ENCODE measurements around the gene YIPF1. TPM values are rescaled to one million over a fixed set of nuclear protein-coding genes. Genes with fewer than 3 reads are reported as not detected.
"Not testable (repeated sequence)": the region's sequence is repeated elsewhere in the genome, so short reads cannot be mapped to it uniquely, and the experiment has no call there.

The YIPF1 gene
- total RNA-seq, 3 donors from 2014 or later, result 12.5 to 15.4 (median 14.7) TPM

GRCh38 chr1:53838654-53838974 is 51.0 kb downstream of the YIPF1 start:
- H3K36me3 Mint-ChIP-seq (ENCODE audit: insufficient read depth), result peaks cover 2% of the 10 kb centered on the region
- no peak for ATAC-seq
- H3K9me3 Mint-ChIP-seq, result peaks cover 6% of the 10 kb centered on the region
- peaks cover 3% of the 10 kb centered on the region for H3K27me3 Mint-ChIP-seq (ENCODE audit: low read depth)
- H3K4me3 Mint-ChIP-seq, result peak overlapping the region; percentile 99
- H3K4me1 Mint-ChIP-seq (ENCODE audit: low read depth), result peaks cover 22% of the 10 kb centered on the region
- no peak for DNase-seq

- Mint-ChIP-seq H3K4me3 (peak within 1 kb of the TSS; percentile 99), H3K4me1 (ENCODE audit: low read depth) (peaks cover 22% of the 10 kb centered on the region), H3K27me3 (ENCODE audit: low read depth) (peaks cover 3% of the 10 kb centered on the region), H3K9me3 (peaks cover 6% of the 10 kb centered on the region), H3K36me3 (ENCODE audit: insufficient read depth) (peaks cover 2% of the 10 kb centered on the region)
- ATAC-seq (peak; percentile 94 to 96), DNase-seq (peak; percentile 79)
Observed at GRCh38 chr1:53837924-53838653, 51.5 kb downstream of the YIPF1 start, which contains the start of gene NDC1. NDC1 (minus strand) TSS chr1:53838296; CDS start chr1:53838261, 35 bp downstream.

DNA sequence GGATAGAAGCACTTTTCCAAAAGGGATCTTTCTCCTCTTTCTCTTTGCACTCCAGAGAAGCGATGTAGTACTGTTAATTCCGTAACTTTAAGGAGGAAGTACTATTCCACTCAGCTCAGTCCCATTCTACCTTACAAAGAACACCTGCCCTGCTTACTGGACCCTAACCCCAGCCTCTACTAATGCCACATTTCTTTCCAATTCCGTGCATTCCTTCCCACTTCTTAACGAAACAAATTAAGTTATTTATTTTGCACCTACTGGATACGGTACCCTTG is 52.0 kb downstream of the YIPF1 start:
- DNase-seq (no peak), ATAC-seq (no peak)
- H3K4me1 Mint-ChIP-seq (ENCODE audit: low read depth), result peaks cover 22% of the 10 kb centered on the region
- H3K36me3 Mint-ChIP-seq (ENCODE audit: insufficient read depth), result peaks cover 2% of the 10 kb centered on the region
- peak overlapping the region; percentile 99 for H3K4me3 Mint-ChIP-seq
- peaks cover 3% of the 10 kb centered on the region for H3K27me3 Mint-ChIP-seq (ENCODE audit: low read depth)
- H3K9me3 Mint-ChIP-seq, result peaks cover 5% of the 10 kb centered on the region

GRCh38 chr1:53835491-53835890 is 54.1 kb downstream of the YIPF1 start:
- peak overlapping the region; percentile 72 for H3K4me3 Mint-ChIP-seq
- no peak for DNase-seq
- peaks cover 22% of the 10 kb centered on the region for H3K4me1 Mint-ChIP-seq (ENCODE audit: low read depth)
- no peaks in the 10 kb centered on the region for H3K9me3 Mint-ChIP-seq
- no peaks in the 10 kb centered on the region for H3K27me3 Mint-ChIP-seq (ENCODE audit: low read depth)
- ATAC-seq, result no peak
- H3K36me3 Mint-ChIP-seq (ENCODE audit: insufficient read depth), result peaks cover 8% of the 10 kb centered on the region

- H3K4me3 Mint-ChIP-seq, result no peak overlapping the region
- H3K4me1 Mint-ChIP-seq (ENCODE audit: low read depth), result peaks cover 22% of the 10 kb centered on the region
- peaks cover 9% of the 10 kb centered on the region for H3K36me3 Mint-ChIP-seq (ENCODE audit: insufficient read depth)
- no peaks in the 10 kb centered on the region for H3K9me3 Mint-ChIP-seq
- DNase-seq (no peak), ATAC-seq (no peak)
- no peaks in the 10 kb centered on the region for H3K27me3 Mint-ChIP-seq (ENCODE audit: low read depth)
Observed at GRCh38 chr1:53834776-53835175, 54.8 kb downstream of the YIPF1 start.

- DNase-seq (no peak), ATAC-seq (no peak)
- peaks cover 16% of the 10 kb centered on the region for H3K4me1 Mint-ChIP-seq (ENCODE audit: low read depth)
- no peaks in the 10 kb centered on the region for H3K9me3 Mint-ChIP-seq
- H3K27me3 Mint-ChIP-seq (ENCODE audit: low read depth), result no peaks in the 10 kb centered on the region
- no peak overlapping the region for H3K4me3 Mint-ChIP-seq
- peaks cover 20% of the 10 kb centered on the region for H3K36me3 Mint-ChIP-seq (ENCODE audit: insufficient read depth)
Observed at GRCh38 chr1:53833393-53833792, 56.2 kb downstream of the YIPF1 start.

DNA sequence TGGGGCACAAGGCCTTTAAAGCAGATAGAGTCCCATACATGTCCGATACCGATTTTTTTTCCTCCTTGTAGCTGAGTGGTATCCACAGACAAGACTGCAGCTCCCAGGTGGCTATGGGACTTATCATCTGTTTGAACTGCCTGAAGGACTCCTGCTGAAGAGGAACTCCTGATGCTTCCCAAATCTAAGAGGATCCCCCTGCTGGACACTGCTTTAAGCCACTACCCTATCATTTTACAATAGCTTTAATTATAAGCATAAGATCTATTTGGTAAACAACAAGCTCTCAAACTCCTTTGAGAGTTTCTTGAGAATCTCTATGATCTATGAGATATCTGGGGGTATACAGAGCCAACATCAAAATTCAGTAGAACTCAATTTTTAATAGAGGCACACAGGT is 63.2 kb downstream of the YIPF1 start:
- no peak for ATAC-seq
- no peaks in the 10 kb centered on the region for H3K4me1 Mint-ChIP-seq (ENCODE audit: low read depth)
- no peaks in the 10 kb centered on the region for H3K9me3 Mint-ChIP-seq
- no peak for DNase-seq
- no peak overlapping the region for H3K4me3 Mint-ChIP-seq
- no peaks in the 10 kb centered on the region for H3K27me3 Mint-ChIP-seq (ENCODE audit: low read depth)
- H3K36me3 Mint-ChIP-seq (ENCODE audit: insufficient read depth), result peaks cover 30% of the 10 kb centered on the region

- no peak for DNase-seq
- ATAC-seq, result no peak
- Mint-ChIP-seq H3K4me3 (no peak overlapping the region), H3K36me3 (ENCODE audit: insufficient read depth) (peaks cover 30% of the 10 kb centered on the region), H3K27me3 (ENCODE audit: low read depth) (no peaks in the 10 kb centered on the region), H3K4me1 (ENCODE audit: low read depth) (no peaks in the 10 kb centered on the region), H3K9me3 (no peaks in the 10 kb centered on the region)
Observed at GRCh38 chr1:53825306-53825705, 64.3 kb downstream of the YIPF1 start.

GRCh38 chr1:53822931-53823330 is 66.7 kb downstream of the YIPF1 start:
- Mint-ChIP-seq H3K27me3 (ENCODE audit: low read depth) (no peaks in the 10 kb centered on the region), H3K36me3 (ENCODE audit: insufficient read depth) (peaks cover 31% of the 10 kb centered on the region), H3K9me3 (no peaks in the 10 kb centered on the region), H3K4me1 (ENCODE audit: low read depth) (no peaks in the 10 kb centered on the region), H3K4me3 (no peak overlapping the region)
- no peak for DNase-seq
- no peak for ATAC-seq

GRCh38 chr1:53821380-53821779 is 68.2 kb downstream of the YIPF1 start:
- Mint-ChIP-seq H3K4me3 (no peak overlapping the region), H3K27me3 (ENCODE audit: low read depth) (no peaks in the 10 kb centered on the region), H3K9me3 (no peaks in the 10 kb centered on the region), H3K36me3 (ENCODE audit: insufficient read depth) (peaks cover 35% of the 10 kb centered on the region), H3K4me1 (ENCODE audit: low read depth) (peaks cover 2% of the 10 kb centered on the region)
- no peak for ATAC-seq
- no peak for DNase-seq

DNA sequence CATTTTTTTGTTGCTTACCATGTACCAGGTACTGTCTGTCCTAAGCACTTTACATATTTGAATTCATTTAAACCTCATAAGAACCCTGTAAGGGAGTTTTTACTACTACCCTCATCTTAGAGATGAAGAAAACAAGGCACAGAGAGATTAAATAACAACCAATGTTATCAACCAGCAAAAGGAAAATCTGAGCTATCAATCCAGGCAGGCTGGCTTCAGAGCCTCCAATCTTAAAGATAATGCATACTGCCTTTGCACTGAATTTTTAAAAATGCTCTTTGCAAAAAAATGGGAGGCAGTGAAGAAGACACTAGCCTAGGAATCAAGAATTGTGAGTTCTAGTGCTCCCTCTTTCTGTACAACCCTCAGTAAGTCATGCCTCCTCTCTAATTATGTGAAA is 70.2 kb downstream of the YIPF1 start:
- H3K27me3 Mint-ChIP-seq (ENCODE audit: low read depth), result no peaks in the 10 kb centered on the region
- DNase-seq (no peak), ATAC-seq (no peak)
- H3K9me3 Mint-ChIP-seq, result no peaks in the 10 kb centered on the region
- H3K4me1 Mint-ChIP-seq (ENCODE audit: low read depth), result peaks cover 6% of the 10 kb centered on the region
- no peak overlapping the region for H3K4me3 Mint-ChIP-seq
- peaks cover 46% of the 10 kb centered on the region for H3K36me3 Mint-ChIP-seq (ENCODE audit: insufficient read depth)

DNA sequence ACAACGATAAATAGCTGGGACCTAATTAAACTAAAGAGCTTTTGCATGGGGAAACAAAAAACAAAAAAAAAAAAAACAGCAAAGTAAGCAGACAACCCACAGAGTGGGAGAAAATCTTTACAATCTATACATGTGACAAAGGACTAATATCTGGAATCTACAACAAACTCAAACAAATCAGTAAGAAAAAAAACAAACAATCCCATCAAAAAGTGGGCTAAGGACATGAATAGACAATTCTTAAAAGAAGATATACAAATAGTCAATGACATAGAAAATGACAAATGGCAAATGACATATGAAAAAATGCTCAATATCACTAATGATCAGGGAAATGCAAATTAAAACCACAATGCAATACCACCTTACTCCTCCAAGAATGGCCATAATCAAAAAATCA is 73.0 kb downstream of the YIPF1 start:
- H3K4me1 Mint-ChIP-seq (ENCODE audit: low read depth); H3K4me3 Mint-ChIP-seq; H3K27me3 Mint-ChIP-seq (ENCODE audit: low read depth); ATAC-seq; DNase-seq; H3K9me3 Mint-ChIP-seq: not testable (repeated sequence)
- H3K36me3 Mint-ChIP-seq (ENCODE audit: insufficient read depth), result peaks cover 67% of the 10 kb centered on the region

DNA sequence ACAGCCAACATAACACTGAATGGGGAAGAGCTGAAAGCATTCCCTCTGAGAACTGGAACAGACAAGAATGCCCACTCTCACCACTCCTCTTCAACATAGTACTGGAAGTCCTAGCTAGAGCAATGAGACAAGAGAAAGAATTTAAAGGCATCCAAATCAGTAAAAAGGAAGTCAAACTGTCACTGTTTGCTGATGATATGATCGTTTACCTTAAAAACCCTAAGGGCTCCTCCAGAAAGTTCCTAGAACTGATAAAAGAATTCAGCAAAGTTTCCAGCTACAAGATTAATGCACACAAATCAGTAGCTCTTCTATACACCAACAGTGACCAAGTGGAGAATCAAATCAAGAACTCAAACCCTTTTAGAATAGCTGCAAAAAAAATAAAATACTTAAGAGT is 74.1 kb downstream of the YIPF1 start:
- peaks cover 74% of the 10 kb centered on the region for H3K36me3 Mint-ChIP-seq (ENCODE audit: insufficient read depth)
- H3K4me1 Mint-ChIP-seq (ENCODE audit: low read depth); H3K4me3 Mint-ChIP-seq; H3K9me3 Mint-ChIP-seq; ATAC-seq; H3K27me3 Mint-ChIP-seq (ENCODE audit: low read depth); DNase-seq: not testable (repeated sequence)

GRCh38 chr1:53811414-53811851 is 78.2 kb downstream of the YIPF1 start:
- Mint-ChIP-seq H3K4me1 (ENCODE audit: low read depth) (peaks cover 4% of the 10 kb centered on the region), H3K36me3 (ENCODE audit: insufficient read depth) (peaks cover 70% of the 10 kb centered on the region), H3K27me3 (ENCODE audit: low read depth) (no peaks in the 10 kb centered on the region), H3K9me3 (no peaks in the 10 kb centered on the region), H3K4me3 (no peak overlapping the region)
- ATAC-seq (no peak), DNase-seq (no peak)

DNA sequence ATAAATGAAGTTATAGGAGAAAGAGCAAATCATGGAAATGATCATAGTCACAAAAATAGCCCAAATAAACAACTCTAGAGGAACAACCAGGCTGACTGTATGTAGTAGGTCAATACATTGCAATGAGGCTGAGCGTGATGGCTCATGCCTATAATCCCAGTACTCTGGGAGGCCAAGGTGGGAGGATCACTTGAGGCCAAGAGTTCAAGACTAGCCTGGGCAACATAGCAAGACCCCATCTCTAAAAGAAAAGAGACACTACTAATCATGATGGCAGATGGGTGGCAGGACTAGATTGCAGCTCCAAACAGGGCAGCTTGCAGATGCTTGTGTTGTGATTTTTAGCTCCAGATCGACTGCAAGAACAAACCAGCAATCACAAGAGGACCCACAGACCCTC is 79.1 kb downstream of the YIPF1 start:
- H3K36me3 Mint-ChIP-seq (ENCODE audit: insufficient read depth), result peaks cover 64% of the 10 kb centered on the region
- ATAC-seq, result no peak

More for the DNA sequence above, 79.1 kb downstream of the YIPF1 start:
- no peak overlapping the region for H3K4me3 Mint-ChIP-seq
- H3K9me3 Mint-ChIP-seq, result no peaks in the 10 kb centered on the region
- H3K27me3 Mint-ChIP-seq (ENCODE audit: low read depth), result no peaks in the 10 kb centered on the region
- DNase-seq, result no peak
- no peaks in the 10 kb centered on the region for H3K4me1 Mint-ChIP-seq (ENCODE audit: low read depth)
